HG03175 (cell line): ENCODE results near the gene RBM19.

Experiments
- ATAC-seq: cut with Tn5 transposase; IDR thresholded peaks from one replicate; pipeline ENCODE4 v1.9.1; 2021; ENCODE audit warnings: mild to moderate bottlenecking, moderate library complexity; ENCODE audit not compliant: unreplicated experiment

The RBM19 gene

GRCh38 chr12:113860950-113861349 is 105.2 kb downstream of the RBM19 start:
- ATAC-seq = no peak

- no peak for ATAC-seq
Measured at GRCh38 chr12:113860059-113860820, 105.9 kb downstream of the RBM19 start.

GRCh38 chr12:113858841-113859386 is 107.2 kb downstream of the RBM19 start:
- no peak for ATAC-seq

GRCh38 chr12:113857371-113857770 is 108.8 kb downstream of the RBM19 start:
- no peak for ATAC-seq

GRCh38 chr12:113855998-113856397 is 110.1 kb downstream of the RBM19 start:
- ATAC-seq = no peak

GRCh38 chr12:113854385-113855142 is 111.6 kb downstream of the RBM19 start:
- no peak for ATAC-seq

- ATAC-seq = no peak
Measured at GRCh38 chr12:113853491-113853890, 112.6 kb downstream of the RBM19 start.

- no peak for ATAC-seq
Measured at GRCh38 chr12:113852695-113853490, 113.2 kb downstream of the RBM19 start.

GRCh38 chr12:113852264-113852663 is 113.9 kb downstream of the RBM19 start:
- ATAC-seq = no peak

GRCh38 chr12:113850309-113851056 is 115.6 kb downstream of the RBM19 start:
- no peak for ATAC-seq

- ATAC-seq = no peak
Measured at GRCh38 chr12:113847856-113848255, 118.3 kb downstream of the RBM19 start.

- ATAC-seq = no peak
Measured at GRCh38 chr12:113846883-113847755, 119.0 kb downstream of the RBM19 start.

GRCh38 chr12:113845900-113846674 is 120.0 kb downstream of the RBM19 start:
- no peak for ATAC-seq

- no peak for ATAC-seq
Measured at GRCh38 chr12:113844495-113845210, 121.5 kb downstream of the RBM19 start.

- ATAC-seq = no peak
Measured at GRCh38 chr12:113842699-113843098, 123.4 kb downstream of the RBM19 start.

- no peak for ATAC-seq
Measured at GRCh38 chr12:113841786-113842185, 124.3 kb downstream of the RBM19 start.

- ATAC-seq = no peak
Measured at GRCh38 chr12:113840401-113841042, 125.6 kb downstream of the RBM19 start.

- ATAC-seq = no peak
Measured at GRCh38 chr12:113838896-113839295, 127.2 kb downstream of the RBM19 start.
